Measurements from ENCODE around the gene COPRS.
"Not testable (repeated sequence)": the region's sequence is repeated elsewhere in the genome, so short reads cannot be mapped to it uniquely, and the experiment has no call there.

DNA sequence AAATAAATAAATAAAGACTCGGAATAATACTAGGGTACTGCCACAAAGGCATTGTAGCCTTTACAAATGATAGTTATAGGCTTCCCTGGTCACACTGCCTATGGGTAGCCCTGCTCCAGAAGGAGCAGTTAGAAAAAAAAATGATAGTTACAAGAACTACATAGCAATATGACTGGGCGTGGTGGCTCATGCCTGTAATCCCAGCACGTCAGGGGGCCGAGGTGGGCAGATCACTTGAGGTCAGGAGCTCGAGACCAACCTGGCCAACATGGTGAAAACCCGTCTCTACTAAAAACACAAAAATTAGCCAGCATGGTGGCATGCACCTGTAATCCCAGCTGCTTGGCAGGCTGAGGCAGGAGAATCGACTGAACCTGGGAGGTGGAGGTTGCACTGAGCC lies 40.2 kb downstream of the COPRS start:
- not testable (repeated sequence) for TF ChIP-seq POLR2A (IDR thresholded peaks at IDR 0.05)
- TF ChIP-seq, protein P1, sequence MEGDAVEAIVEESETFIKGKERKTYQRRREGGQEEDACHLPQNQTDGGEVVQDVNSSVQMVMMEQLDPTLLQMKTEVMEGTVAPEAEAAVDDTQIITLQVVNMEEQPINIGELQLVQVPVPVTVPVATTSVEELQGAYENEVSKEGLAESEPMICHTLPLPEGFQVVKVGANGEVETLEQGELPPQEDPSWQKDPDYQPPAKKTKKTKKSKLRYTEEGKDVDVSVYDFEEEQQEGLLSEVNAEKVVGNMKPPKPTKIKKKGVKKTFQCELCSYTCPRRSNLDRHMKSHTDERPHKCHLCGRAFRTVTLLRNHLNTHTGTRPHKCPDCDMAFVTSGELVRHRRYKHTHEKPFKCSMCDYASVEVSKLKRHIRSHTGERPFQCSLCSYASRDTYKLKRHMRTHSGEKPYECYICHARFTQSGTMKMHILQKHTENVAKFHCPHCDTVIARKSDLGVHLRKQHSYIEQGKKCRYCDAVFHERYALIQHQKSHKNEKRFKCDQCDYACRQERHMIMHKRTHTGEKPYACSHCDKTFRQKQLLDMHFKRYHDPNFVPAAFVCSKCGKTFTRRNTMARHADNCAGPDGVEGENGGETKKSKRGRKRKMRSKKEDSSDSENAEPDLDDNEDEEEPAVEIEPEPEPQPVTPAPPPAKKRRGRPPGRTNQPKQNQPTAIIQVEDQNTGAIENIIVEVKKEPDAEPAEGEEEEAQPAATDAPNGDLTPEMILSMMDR (IDR thresholded peaks at IDR 0.05): not testable (repeated sequence)

Data from testis (tissue), 2 donors.